Measurements from ENCODE around the gene TRPV3.

- TF ChIP-seq EZH2 (IDR thresholded peaks at IDR 0.05) (no peak), POLR2AphosphoS5 (IDR thresholded peaks at IDR 0.05; ENCODE audit: borderline replicate concordance, low read depth, low read length) (no peak)
Measured at GRCh38 chr17:3471599-3471998, 86.0 kb downstream of the TRPV3 start, which contains the start of gene SPATA22.

Measured in SK-N-MC (cell line).